Breast epithelium (tissue), 3 donors: ENCODE measurements around the gene CRTC1.

Experiments used
- CTCF ChIP-seq, 3 donors: fragments of 450-650 bp; IDR thresholded peaks; one replicate each; pipeline ENCODE4 v1.5.1; 2016 to 2017; ENCODE audit warnings: antibody characterized with exemption in 3 of 3, mild to moderate bottlenecking in 3 of 3, moderate library complexity in 3 of 3
- POLR2A ChIP-seq: fragments of 450-650 bp; IDR thresholded peaks from one replicate; pipeline ENCODE4 v1.6.1; 2016; ENCODE audit warnings: antibody characterized with exemption, mild to moderate bottlenecking, moderate library complexity

- no peak for TF ChIP-seq CTCF (IDR thresholded peaks at IDR 0.05)
- no peak for TF ChIP-seq POLR2A
Observed at GRCh38 chr19:18699403-18700054, 16.0 kb downstream of the CRTC1 start.
